Activated CD8-positive, alpha-beta T cell treated with anti-CD3 and anti-CD28 coated beads, Interleukin-2, amount 10 ng/mL, durations not matched to agents 7 days and 5 days (primary cell): ENCODE results near the gene EDDM13. TPM values are rescaled to one million over a fixed set of nuclear protein-coding genes. Genes with fewer than 3 reads are reported as not detected.
"Not testable (repeated sequence)": the region's sequence is repeated elsewhere in the genome, so short reads cannot be mapped to it uniquely, and the experiment has no call there.

ENCODE experiments used
- ATAC-seq: fragments of 150-1000 bp; cut with Tn5 transposase; one replicate; pipeline ENCODE4 v1.10.0; 2021; ENCODE audit warnings: moderate library complexity
- CTCF ChIA-PET: fragments of 350-600 bp; sonication (Branson Sonifier 250); formaldehyde crosslinking; loops from one replicate; lab custom pipeline; 2021; ENCODE audit warnings: antibody characterized with exemption; lab: Charles Lee
- POLR2A ChIA-PET: fragments of 350-600 bp; sonication (Branson Sonifier 250); formaldehyde crosslinking; loops from one replicate; lab custom pipeline; 2021; ENCODE audit warnings: antibody characterized with exemption; lab: Charles Lee
- DNase-seq: peaks from one replicate; pipeline ENCODE4 v3.0.0-alpha.2; 2020
- H3K27ac Mint-ChIP-seq: one replicate; pipeline ENCODE4 v1.8.0; 2021; ENCODE audit warnings: mild to moderate bottlenecking, mixed read lengths
- H3K27me3 Mint-ChIP-seq: one replicate; pipeline ENCODE4 v1.8.0; 2021; ENCODE audit warnings: low read depth, mixed read lengths
- H3K36me3 Mint-ChIP-seq: one replicate; pipeline ENCODE4 v1.8.0; 2021; ENCODE audit warnings: low read depth, mixed read lengths
- H3K4me1 Mint-ChIP-seq: one replicate; pipeline ENCODE4 v1.8.0; 2021; ENCODE audit warnings: low read depth, mixed read lengths
- H3K4me3 Mint-ChIP-seq: one replicate; pipeline ENCODE4 v1.8.0; 2021; ENCODE audit warnings: mild to moderate bottlenecking, mixed read lengths
- H3K9me3 Mint-ChIP-seq: one replicate; pipeline ENCODE4 v1.8.0; 2022; ENCODE audit warnings: mixed read lengths; ENCODE audit not compliant: insufficient read depth
- total RNA-seq, 2 experiments: library from RNA; stranded (reverse); gene quantifications; one replicate each; pipeline ENCODE4 v1.2.3, GENCODE V29; 2021

The EDDM13 gene, protein sequence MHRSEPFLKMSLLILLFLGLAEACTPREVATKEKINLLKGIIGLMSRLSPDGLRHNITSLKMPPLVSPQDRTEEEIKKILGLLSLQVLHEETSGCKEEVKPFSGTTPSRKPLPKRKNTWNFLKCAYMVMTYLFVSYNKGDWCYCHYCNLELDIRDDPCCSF
- total RNA-seq: 1 to 10 TPM; 2.3 to 2.9 TPM

DNA sequence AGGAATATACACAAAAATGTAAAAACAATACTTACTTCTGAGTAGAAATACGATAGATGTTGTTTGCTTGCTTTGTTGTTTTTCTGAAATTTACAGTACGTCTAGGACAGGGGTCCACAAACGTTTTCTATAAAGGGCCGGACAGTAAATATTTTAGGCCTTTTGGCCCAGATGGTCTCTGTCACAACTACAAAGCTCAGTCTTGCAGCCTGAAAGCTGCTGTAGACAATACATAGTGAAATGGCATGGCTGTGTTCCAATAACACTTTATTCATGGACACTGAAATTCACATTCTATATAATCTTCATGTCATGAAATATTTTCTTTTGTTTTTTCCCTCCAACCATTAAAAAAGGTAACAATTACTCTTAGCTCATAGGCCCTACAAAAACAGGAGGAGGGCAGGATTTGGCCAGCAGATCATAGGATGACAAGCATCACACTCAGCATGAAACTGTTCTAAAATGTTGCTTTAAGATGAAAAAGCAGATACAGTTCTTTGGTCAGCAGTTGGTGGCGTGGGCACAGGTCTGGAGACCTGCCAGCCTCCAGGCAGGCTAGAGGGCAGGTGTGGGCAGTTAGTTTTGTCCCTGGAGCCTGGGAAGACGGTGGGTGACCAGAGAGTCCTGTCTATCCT lies at the start of gene EDDM13:
EDDM13 (plus strand) TSS at position 588 of the 638 bp plus-strand sequence. CDS start 87 bp downstream, outside the sequence.
- Mint-ChIP-seq H3K9me3 (no peaks in the 10 kb centered on the region), H3K27ac (no peak within 1 kb of the TSS), H3K27me3 (no peaks in the 10 kb centered on the region), H3K4me1 (no peaks in the 10 kb centered on the region), H3K36me3 (peaks cover 2% of the 10 kb centered on the region), H3K4me3 (no peak within 1 kb of the TSS)
- ChIA-PET POLR2A (no interaction called here), CTCF (interaction anchor here (1.5 kb wide), 1 partner anchor 206 kb away, joined by 4 read pairs; no protein-coding TSS in a partner anchor)
- no peak for DNase-seq
- no peak for ATAC-seq

DNA sequence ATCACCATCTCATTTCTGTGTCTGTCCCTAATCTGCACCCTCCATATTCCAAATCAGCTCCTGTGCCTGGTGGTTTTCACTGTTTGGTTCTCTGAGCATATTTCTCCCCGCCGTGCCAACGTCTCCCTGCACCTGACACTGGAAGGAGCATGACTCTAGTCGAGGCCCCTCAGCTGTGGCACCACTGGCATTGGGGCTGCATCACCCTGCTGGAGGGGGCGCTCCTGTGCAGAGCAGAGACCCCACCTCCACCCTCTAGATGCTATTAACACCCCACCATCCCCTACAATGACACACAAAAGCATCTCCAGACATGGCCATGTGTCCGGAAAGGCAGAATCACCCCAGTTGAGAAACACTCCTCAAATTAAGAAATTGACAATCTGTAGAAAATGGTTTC lies 49.6 kb upstream of the EDDM13 start:
- H3K9me3 Mint-ChIP-seq: no peaks in the 10 kb centered on the region
- H3K36me3 Mint-ChIP-seq: no peaks in the 10 kb centered on the region
- DNase-seq: no peak
- POLR2A ChIA-PET: no interaction called here
- H3K4me3 Mint-ChIP-seq: no peak overlapping the region
- CTCF ChIA-PET: no interaction called here
- H3K27ac Mint-ChIP-seq: no peak overlapping the region
- peaks cover 2% of the 10 kb centered on the region for H3K27me3 Mint-ChIP-seq
- no peak for ATAC-seq
- peaks cover 4% of the 10 kb centered on the region for H3K4me1 Mint-ChIP-seq

DNA sequence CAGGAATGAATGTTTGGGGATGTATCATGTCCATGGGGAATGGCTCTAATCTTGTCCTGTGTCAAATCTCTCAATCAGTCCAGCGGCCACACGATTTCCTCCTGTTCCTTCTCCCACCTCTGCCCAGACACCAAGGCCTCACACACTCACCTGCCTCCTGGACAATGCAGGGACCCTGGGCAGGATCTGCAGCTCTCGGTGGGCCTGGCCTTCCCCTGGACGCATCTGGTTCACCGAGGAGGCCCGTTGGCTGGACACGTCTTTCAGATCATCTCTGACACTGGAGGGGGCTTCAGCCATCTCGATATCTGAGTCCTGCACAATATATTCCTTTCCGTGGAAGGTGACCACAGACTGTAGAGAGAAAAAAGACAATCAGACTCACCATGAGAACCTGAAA lies 49.1 kb upstream of the EDDM13 start:
- Mint-ChIP-seq H3K27me3 (no peaks in the 10 kb centered on the region), H3K27ac (no peak overlapping the region), H3K4me3 (no peak overlapping the region), H3K9me3 (no peaks in the 10 kb centered on the region), H3K4me1 (peaks cover 2% of the 10 kb centered on the region), H3K36me3 (no peaks in the 10 kb centered on the region)
- DNase-seq (no peak), ATAC-seq (no peak)
- ChIA-PET POLR2A (no interaction called here), CTCF (no interaction called here)

DNA sequence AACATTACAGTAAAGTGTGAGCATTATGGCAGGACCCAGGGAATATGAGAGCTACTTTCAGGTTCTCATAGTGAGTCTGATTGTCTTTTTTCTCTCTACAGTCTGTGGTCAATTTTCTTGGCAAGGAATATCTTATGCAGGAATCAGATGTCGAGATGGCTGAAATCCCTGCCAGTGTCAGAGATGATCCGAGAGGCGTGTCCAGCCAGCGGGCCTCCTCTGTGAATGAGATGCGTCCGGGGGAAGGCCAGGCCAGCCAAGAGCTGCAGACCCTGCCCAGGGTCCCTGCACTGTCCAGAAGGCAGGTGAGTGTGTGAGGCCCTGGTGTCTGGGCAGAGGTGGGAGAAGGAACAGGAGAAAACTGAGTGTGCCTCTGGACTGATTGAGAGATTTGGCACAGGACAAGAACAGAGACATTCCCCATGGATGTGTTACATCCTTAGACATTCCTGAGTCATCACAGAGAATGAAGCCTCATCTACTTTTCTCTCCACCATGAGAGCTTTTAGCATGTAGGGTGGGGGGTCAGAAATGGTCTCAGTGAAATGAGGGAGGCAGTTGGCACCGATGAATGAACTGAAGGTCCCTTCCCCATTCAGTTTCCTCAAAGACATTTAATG lies 27.3 kb upstream of the EDDM13 start:
- ChIA-PET POLR2A (no interaction called here), CTCF (no interaction called here)
- Mint-ChIP-seq H3K4me1 (no peaks in the 10 kb centered on the region), H3K36me3 (no peaks in the 10 kb centered on the region), H3K27me3 (no peaks in the 10 kb centered on the region), H3K27ac (no peak overlapping the region), H3K4me3 (no peak overlapping the region), H3K9me3 (no peaks in the 10 kb centered on the region)
- DNase-seq: no peak
- ATAC-seq: no peak

DNA sequence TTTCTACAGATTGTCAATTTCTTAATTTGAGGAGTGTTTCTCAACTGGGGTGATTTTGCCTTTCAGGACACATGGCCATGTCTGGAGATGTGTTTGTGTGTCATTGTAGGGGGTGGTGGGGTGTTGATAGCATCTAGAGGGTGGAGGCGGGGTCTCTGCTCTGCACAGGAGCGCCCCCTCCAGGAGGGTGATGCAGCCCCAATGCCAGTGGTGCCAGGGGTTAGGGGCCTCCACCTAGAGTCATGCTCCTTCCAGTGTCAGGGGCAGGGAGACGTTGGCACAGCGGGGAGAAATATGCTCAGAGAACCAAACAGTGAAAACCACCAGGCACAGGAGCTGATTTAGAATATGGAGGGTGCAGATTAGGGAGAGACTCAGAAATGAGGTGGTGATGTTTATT lies 26.8 kb upstream of the EDDM13 start:
- H3K4me1 Mint-ChIP-seq, H3K27me3 Mint-ChIP-seq, H3K4me3 Mint-ChIP-seq, H3K27ac Mint-ChIP-seq, DNase-seq, ATAC-seq, CTCF ChIA-PET, H3K36me3 Mint-ChIP-seq, POLR2A ChIA-PET, H3K9me3 Mint-ChIP-seq: not testable (repeated sequence)

DNA sequence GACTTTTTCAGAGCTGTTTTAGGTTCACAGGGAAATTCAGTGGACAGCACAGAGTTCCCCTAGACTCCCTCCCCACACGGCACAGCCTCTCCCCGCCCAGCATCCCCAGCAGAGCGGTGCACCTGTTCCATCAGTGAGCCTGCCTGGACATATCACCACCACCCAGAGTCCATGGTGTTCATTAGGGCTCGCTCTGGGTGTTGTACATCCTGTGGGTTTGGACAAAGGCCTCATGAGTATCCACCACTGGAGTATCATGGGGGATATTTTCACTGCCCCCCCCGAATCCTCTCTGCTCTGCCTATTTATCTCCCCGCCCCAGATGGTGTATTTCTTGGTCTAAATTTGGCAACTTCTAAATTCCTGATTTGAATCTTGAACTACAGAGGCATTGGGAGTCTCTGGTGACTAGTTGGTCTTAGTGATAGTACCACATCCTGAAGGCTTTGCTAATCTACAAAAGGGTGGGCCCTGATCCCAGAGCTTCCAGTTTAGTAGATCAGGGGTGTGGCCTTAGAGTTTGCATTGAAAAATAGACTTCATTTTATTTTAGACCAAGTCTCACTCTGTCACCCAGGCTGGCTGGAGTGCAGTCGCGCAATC lies 23.7 kb upstream of the EDDM13 start:
- H3K4me3 Mint-ChIP-seq, H3K4me1 Mint-ChIP-seq, H3K36me3 Mint-ChIP-seq, ATAC-seq, H3K27me3 Mint-ChIP-seq, DNase-seq, POLR2A ChIA-PET, H3K9me3 Mint-ChIP-seq, CTCF ChIA-PET, H3K27ac Mint-ChIP-seq: not testable (repeated sequence)

DNA sequence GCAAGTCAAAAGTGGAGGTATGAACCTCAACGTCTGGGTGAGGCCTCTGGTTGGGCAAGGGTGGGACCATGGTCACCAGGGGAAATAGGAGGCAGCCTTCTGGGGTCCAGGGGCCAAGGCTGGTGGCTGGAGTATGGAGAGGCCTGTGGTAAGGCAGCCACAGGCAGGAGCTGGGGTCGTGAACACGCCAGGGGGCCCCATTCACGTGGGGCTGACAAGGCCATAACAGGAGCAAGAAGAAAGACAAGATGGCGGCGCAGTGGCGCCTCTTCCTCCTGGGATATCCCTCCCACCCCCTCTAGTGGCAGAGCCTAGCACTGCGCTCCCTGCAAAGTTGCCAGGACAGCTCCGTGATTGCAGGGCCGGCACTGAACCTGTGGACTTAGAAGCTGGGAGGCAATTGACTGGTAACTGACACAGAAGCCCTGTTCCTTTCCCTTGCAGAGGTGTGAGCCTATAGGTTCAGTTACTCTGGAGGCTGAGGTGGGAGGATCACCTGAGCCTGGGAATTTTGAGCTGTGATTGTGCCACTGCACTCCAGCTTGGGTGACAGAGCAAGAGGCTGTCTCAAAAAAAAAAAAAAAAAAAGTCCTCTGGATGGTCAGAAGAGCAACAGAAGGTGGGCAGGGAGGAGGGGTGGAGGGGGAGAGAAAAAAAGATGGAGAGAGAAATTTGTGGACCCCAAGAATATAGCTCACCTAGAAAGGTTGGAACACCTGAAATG lies 19.7 kb upstream of the EDDM13 start:
- Mint-ChIP-seq H3K4me3 (no peak overlapping the region), H3K36me3 (no peaks in the 10 kb centered on the region)
- POLR2A ChIA-PET: interaction anchor here (0.8 kb wide), 1 partner anchor 62 kb away, joined by 3 read pairs; the partner anchor contains the start of gene ZSCAN5A

DNA sequence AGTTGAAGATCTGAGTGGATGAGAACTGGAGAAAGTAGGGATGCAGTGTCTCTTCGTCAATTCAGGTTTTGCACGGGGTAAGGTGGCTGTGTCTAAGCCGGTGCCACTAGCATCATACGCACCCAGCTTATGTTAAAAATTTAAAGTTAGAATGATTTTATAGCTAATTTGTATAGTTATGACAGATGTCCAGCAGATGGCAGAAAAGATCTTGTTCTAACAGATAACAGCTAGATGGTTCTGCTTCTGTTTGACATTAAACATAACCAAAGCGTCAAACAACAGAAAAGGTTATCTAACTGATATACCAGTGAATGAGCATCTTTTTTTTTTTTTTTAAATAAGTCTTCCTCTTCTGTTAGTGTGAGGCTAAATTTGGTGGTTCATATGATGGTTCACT lies 18.8 kb upstream of the EDDM13 start:
- Mint-ChIP-seq H3K9me3 (peaks cover 10% of the 10 kb centered on the region), H3K4me1 (peaks cover 5% of the 10 kb centered on the region), H3K27ac (no peak overlapping the region), H3K4me3 (no peak overlapping the region), H3K36me3 (no peaks in the 10 kb centered on the region), H3K27me3 (no peaks in the 10 kb centered on the region)
- POLR2A ChIA-PET: interaction anchor here (0.7 kb wide), 1 partner anchor 177 kb away, joined by 3 read pairs; no protein-coding TSS in a partner anchor
- ATAC-seq: peak; percentile 42
- CTCF ChIA-PET: interaction anchor here (0.6 to 6.6 kb wide), 27 partner anchors 9 to 845 kb away, joined by 3 to 146 read pairs (median 6); partner anchors contain the start of genes GALP, ZNF444 and ZSCAN5A
- no peak for DNase-seq

More for the DNA sequence above, 19.7 kb upstream of the EDDM13 start:
- DNase-seq (peak; percentile 83), ATAC-seq (peak; percentile 87)
- peaks cover 5% of the 10 kb centered on the region for H3K4me1 Mint-ChIP-seq
- peak overlapping the region; percentile 25 for H3K27ac Mint-ChIP-seq
- CTCF ChIA-PET: interaction anchor here (0.6 to 6.6 kb wide), 33 partner anchors 8 to 846 kb away, joined by 3 to 146 read pairs (median 4); partner anchors contain the start of genes ZNF444 and ZSCAN5A
- peaks cover 10% of the 10 kb centered on the region for H3K9me3 Mint-ChIP-seq
- no peaks in the 10 kb centered on the region for H3K27me3 Mint-ChIP-seq

DNA sequence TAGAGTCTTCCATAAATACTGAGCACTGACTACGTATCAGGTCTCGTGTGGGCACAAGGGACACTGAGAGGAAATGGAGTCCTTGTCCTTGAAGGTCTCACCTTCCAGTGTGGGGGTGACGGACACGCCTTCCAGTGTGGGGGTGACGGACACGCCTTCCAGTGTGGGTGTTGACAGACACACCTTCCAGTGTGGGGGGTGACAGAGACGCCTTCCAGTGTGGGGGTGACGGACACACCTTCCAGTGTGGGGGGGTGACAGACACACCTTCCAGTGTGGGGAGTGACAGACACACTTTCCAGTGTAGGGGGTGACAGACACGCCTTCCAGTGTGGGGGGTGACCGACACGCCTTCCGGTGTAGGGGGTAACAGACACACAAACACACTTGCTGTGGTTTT lies 14.3 kb upstream of the EDDM13 start:
- Mint-ChIP-seq H3K4me1 (no peaks in the 10 kb centered on the region), H3K27ac (no peak overlapping the region), H3K36me3 (no peaks in the 10 kb centered on the region), H3K4me3 (no peak overlapping the region), H3K9me3 (no peaks in the 10 kb centered on the region), H3K27me3 (no peaks in the 10 kb centered on the region)
- ATAC-seq (no peak), DNase-seq (no peak)
- ChIA-PET CTCF (interaction anchor here (1.1 kb wide), 1 partner anchor 51 kb away, joined by 3 read pairs; no protein-coding TSS in a partner anchor), POLR2A (no interaction called here)

DNA sequence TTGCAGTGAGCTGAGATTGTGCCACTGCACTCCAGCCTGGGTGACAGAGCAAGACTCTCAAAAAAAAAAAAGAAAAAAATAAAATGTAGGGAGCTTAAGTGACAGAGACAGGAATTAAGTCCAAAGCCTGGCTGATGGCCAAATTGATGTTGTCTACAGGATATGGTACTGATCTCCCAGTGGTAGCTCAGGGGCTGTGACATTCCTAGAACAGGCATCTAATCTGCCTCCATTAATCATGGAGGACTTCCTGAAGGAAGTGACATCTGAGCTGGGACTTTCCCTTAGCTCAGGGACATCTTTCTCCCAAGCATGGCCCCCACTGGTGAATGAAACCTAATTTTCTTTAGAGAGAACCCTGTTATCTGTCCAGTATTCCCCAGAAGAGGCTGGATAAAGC lies 11.4 kb upstream of the EDDM13 start:
- H3K27ac Mint-ChIP-seq: no peak overlapping the region
- ChIA-PET POLR2A (no interaction called here), CTCF (interaction anchor here (1.1 to 2.3 kb wide), 6 partner anchors 9 to 195 kb away, joined by 3 to 15 read pairs (median 6); no protein-coding TSS in a partner anchor)
- H3K36me3 Mint-ChIP-seq: no peaks in the 10 kb centered on the region
- H3K27me3 Mint-ChIP-seq: no peaks in the 10 kb centered on the region
- no peak overlapping the region for H3K4me3 Mint-ChIP-seq
- H3K9me3 Mint-ChIP-seq: no peaks in the 10 kb centered on the region
- H3K4me1 Mint-ChIP-seq: no peaks in the 10 kb centered on the region
- no peak for ATAC-seq
- no peak for DNase-seq

DNA sequence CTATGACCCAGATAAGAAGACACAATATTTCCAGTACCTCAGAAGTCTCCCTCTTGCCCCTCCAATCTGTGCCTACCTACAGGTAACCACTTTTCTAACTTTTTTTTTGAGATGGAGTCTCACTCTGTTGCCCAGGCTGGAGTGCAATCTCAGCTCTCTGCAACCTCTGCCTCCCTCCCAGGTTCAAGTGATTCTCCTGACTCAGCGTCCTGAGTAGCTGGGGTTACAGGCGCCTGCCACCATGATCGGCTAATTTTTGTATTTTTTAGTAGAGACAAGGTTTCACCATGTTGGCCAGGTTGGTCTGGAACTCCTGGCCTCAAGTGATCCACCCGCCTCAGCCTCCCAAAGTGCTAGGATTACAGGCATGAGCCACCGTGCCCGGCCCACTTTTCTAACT lies 10.6 kb upstream of the EDDM13 start:
- H3K27me3 Mint-ChIP-seq, H3K27ac Mint-ChIP-seq, H3K4me1 Mint-ChIP-seq, ATAC-seq, DNase-seq, POLR2A ChIA-PET, H3K9me3 Mint-ChIP-seq, H3K36me3 Mint-ChIP-seq, H3K4me3 Mint-ChIP-seq: not testable (repeated sequence)
- CTCF ChIA-PET: interaction anchor here (1.1 to 2.3 kb wide), 5 partner anchors 10 to 196 kb away, joined by 3 to 15 read pairs (median 6); no protein-coding TSS in a partner anchor
